A673 (cell line): ENCODE measurements around the gene PCBP3. TPM values are rescaled to one million over a fixed set of nuclear protein-coding genes. Genes with fewer than 3 reads are reported as not detected.

ENCODE experiments used
- BruUV-seq: library from RNA; stranded (reverse); fragments of 400-500 nt; replicated peaks from 2 replicates; lab custom pipeline; 2021; lab: Mats Ljungman, UMichigan
- CTCF ChIA-PET: fragments of 300-600 bp; sonication (Branson Sonifier 250); formaldehyde crosslinking; loops from one replicate; lab custom pipeline; 2022; ENCODE audit warnings: antibody characterized with exemption; lab: Charles Lee
- POLR2A ChIA-PET: fragments of 300-600 bp; sonication (Branson Sonifier 250); formaldehyde crosslinking; loops from one replicate; lab custom pipeline; 2022; ENCODE audit warnings: antibody characterized with exemption; ENCODE audit not compliant: low non-redundant PET; lab: Charles Lee
- DNase-seq: peaks from one replicate; pipeline ENCODE4 v3.0.0-alpha.2; 2015; ENCODE audit warnings: low spot score
- H3K27ac ChIP-seq: fragments of 200-600 bp; sonication (generic); 2 replicates; pipeline ENCODE4 v1.5.1; 2016; ENCODE audit warnings: mixed run types, low read depth, mild to moderate bottlenecking, mixed read lengths, antibody characterized with exemption, low read length; ENCODE audit not compliant: poor library complexity, severe bottlenecking
- H3K27me3 ChIP-seq: fragments of 200-600 bp; sonication (generic); replicated peaks from 2 replicates; pipeline ENCODE4 v1.6.1; 2017; ENCODE audit warnings: mixed run types, low read depth, mild to moderate bottlenecking, mixed read lengths, antibody characterized with exemption, low read length; ENCODE audit not compliant: insufficient read depth, poor library complexity
- H3K36me3 ChIP-seq: fragments of 200-600 bp; sonication (generic); 2 replicates; pipeline ENCODE4 v1.6.1; 2016; ENCODE audit warnings: mixed run types, mild to moderate bottlenecking, mixed read lengths, antibody characterized with exemption, low read length; ENCODE audit not compliant: insufficient read depth, poor library complexity, severe bottlenecking
- H3K4me1 ChIP-seq: fragments of 200-600 bp; sonication (generic); 2 replicates; pipeline ENCODE4 v1.6.1; 2017; ENCODE audit warnings: mixed run types, mild to moderate bottlenecking, mixed read lengths, antibody characterized with exemption, low read length; ENCODE audit not compliant: insufficient read depth, poor library complexity, severe bottlenecking
- H3K4me3 ChIP-seq: fragments of 200-600 bp; sonication (generic); 2 replicates; pipeline ENCODE4 v1.5.1; 2016; ENCODE audit warnings: low read depth, mixed run types, mild to moderate bottlenecking, mixed read lengths, low read length; ENCODE audit not compliant: poor library complexity, severe bottlenecking
- H3K9me3 ChIP-seq: fragments of 200-600 bp; sonication (generic); 2 replicates; pipeline ENCODE4 v1.6.1; 2016; ENCODE audit warnings: mixed run types, low read depth, mild to moderate bottlenecking, mixed read lengths, antibody characterized with exemption, low read length; ENCODE audit not compliant: poor library complexity, severe bottlenecking
- EZH2 ChIP-seq: fragments of 200-600 bp; sonication (generic); IDR thresholded peaks from 2 replicates; pipeline ENCODE4 v1.6.1; 2017; ENCODE audit warnings: borderline replicate concordance, low read depth, mild to moderate bottlenecking, mixed read lengths, antibody characterized with exemption, low read length; ENCODE audit not compliant: poor library complexity, severe bottlenecking
- intact Hi-C: fragments of 100-400 bp; cut with micrococcal nuclease; formaldehyde crosslinking; loops from one replicate; pipeline ENCODE4 v1.10.0; 2022; ENCODE audit not compliant: unreplicated experiment
- total RNA-seq: library from RNA; stranded (reverse); gene quantifications from 2 replicates; pipeline ENCODE4 v1.2.3, GENCODE V29; 2021
- TF ChIP-seq, protein P1 (sequence below): fragments of 300-800, 200-600 bp; sonication (generic); conservative IDR thresholded peaks from 2 replicates; pipeline ENCODE4 v1.5.1; 2017; ENCODE audit warnings: low read depth, mild to moderate bottlenecking, antibody characterized with exemption, low read length, moderate library complexity, mixed read lengths

Gene PCBP3
- total RNA-seq, 1 experiment from 2014 or later = 25.6 TPM

DNA sequence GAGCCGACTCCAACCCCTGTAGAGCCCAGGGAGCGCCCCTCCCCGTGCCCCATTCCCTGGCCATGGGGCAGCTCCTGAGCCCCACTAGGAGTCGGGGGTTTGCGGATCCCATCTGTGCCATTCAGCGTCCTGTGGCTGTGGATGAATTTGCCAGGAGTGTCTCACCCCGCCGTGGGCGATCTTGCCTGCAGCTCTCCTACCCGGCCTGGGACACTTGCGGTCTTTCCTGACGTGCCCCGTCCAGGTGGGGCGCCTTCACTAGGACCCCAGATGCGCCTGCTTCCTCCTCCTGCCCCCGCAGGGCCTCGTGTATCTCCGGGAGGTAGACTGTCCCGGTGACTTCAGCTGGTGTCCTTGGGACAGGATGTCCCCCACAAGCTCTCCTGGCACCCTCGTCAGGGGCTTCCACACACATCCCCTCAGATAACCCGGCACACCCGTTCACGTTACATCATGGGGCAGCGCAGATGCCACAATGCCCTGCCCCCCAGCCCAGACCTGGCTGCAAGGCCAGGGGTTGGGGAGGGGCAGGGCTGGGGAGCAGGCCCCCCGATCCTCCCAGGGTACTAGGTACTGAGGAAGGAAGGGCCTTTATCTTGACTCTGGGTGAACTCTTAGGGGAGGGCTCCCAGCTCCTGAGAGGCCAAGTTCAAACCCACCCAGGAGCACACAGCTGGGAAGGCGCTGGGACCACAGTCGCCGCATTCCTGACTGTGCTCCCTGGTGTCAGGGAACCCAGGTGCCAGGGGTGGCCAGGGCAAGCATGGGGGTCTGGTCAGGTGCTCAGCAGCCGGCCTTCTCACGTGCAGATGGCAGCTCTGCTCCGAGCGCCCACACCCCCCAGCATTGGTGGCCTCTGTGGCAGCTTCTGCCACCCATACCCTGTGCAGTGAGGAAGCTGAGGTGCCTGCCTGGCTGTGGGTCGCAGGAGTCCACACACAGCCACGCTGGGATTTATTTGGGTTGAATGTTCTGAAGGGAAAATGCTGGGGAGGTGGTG is 284.6 kb downstream of the PCBP3 start:
- DNase-seq = no peak
- Histone ChIP-seq H3K4me1 (no peaks in the 10 kb centered on the region), H3K27ac (no peak overlapping the region), H3K27me3 (no peaks in the 10 kb centered on the region), H3K9me3 (no peaks in the 10 kb centered on the region), H3K36me3 (no peaks in the 10 kb centered on the region), H3K4me3 (no peak overlapping the region)
- intact Hi-C loops = no loop called here
- CTCF ChIA-PET = no interaction called here
- POLR2A ChIA-PET = no interaction called here
- no TSS peak for BruUV-seq
- no peak for TF ChIP-seq EZH2
- TF ChIP-seq, protein P1, sequence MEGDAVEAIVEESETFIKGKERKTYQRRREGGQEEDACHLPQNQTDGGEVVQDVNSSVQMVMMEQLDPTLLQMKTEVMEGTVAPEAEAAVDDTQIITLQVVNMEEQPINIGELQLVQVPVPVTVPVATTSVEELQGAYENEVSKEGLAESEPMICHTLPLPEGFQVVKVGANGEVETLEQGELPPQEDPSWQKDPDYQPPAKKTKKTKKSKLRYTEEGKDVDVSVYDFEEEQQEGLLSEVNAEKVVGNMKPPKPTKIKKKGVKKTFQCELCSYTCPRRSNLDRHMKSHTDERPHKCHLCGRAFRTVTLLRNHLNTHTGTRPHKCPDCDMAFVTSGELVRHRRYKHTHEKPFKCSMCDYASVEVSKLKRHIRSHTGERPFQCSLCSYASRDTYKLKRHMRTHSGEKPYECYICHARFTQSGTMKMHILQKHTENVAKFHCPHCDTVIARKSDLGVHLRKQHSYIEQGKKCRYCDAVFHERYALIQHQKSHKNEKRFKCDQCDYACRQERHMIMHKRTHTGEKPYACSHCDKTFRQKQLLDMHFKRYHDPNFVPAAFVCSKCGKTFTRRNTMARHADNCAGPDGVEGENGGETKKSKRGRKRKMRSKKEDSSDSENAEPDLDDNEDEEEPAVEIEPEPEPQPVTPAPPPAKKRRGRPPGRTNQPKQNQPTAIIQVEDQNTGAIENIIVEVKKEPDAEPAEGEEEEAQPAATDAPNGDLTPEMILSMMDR = no peak

DNA sequence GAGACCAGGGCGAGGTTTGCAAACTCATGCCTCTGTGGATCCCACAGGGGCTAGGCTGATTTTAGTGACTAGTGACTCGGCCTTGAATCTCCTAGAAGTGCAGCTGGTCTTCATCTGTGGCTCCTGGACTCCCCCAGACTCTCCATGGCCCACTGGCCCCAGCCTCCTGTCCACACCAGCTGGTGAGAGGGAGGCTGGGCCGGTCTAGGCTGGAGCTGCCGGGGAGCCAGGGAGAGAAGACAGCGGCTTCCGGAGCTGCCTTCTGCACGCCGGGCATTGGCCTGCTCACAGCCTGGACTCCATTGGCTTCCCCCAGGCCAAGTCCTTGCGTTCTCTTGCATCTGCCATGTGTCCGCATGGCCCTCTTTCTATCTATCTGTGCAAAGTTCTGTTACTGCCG is 285.9 kb downstream of the PCBP3 start:
- Histone ChIP-seq H3K27ac (no peak overlapping the region), H3K4me3 (no peak overlapping the region), H3K27me3 (no peaks in the 10 kb centered on the region), H3K36me3 (no peaks in the 10 kb centered on the region), H3K4me1 (no peaks in the 10 kb centered on the region), H3K9me3 (no peaks in the 10 kb centered on the region)
- no peak for DNase-seq
- ChIA-PET CTCF (no interaction called here), POLR2A (no interaction called here)
- TF ChIP-seq, protein P1 = no peak
- TF ChIP-seq EZH2 = no peak
- no TSS peak for BruUV-seq
- intact Hi-C loops = no loop called here

DNA sequence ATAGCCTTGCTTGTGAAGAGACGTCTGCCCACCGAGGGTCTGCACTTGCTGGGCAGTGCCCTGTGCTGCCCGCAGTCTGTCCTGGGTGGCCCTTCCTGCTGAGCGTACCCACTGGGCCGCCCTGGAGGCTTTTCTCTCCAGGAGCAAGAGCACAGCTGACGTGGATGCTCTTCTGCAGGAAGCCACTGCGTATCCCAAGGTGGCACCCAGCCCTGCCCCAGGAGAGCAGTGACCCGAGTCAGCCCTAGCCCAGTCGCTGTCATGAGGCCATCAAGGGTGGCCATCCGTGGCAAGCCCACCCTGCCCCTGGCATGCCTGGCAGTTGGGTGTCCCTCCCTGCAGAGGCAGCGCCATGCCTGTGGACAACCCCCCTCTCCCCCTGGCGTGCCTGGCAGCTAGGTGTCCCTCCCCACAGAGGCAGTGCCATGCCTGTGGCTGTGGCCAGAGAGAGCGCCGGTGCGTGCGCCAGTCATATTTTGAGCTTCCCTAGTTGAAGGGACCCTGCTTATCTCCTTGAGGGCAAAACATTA is 286.8 kb downstream of the PCBP3 start:
- no peaks in the 10 kb centered on the region for H3K4me1 ChIP-seq
- no peaks in the 10 kb centered on the region for H3K27me3 ChIP-seq
- BruUV-seq = no TSS peak
- H3K4me3 ChIP-seq = no peak overlapping the region
- no peak for DNase-seq
- no peak overlapping the region for H3K27ac ChIP-seq
- TF ChIP-seq, protein P1 = no peak
- no peak for TF ChIP-seq EZH2
- H3K9me3 ChIP-seq = peaks cover 4% of the 10 kb centered on the region
- H3K36me3 ChIP-seq = no peaks in the 10 kb centered on the region
- intact Hi-C loops = no loop called here
- ChIA-PET CTCF (no interaction called here), POLR2A (no interaction called here)
